HepG2 (cell line): ENCODE results near the gene SURF2. TPM values are rescaled to one million over a fixed set of nuclear protein-coding genes. Genes with fewer than 3 reads are reported as not detected.
"Not testable (repeated sequence)": the region's sequence is repeated elsewhere in the genome, so short reads cannot be mapped to it uniquely, and the experiment has no call there.

ENCODE experiments used
- ATAC-seq: fragments of 200-7000 bp; cut with Tn5 transposase; 3 replicates; pipeline ENCODE4 v1.9.1; 2020; ENCODE audit warnings: mild to moderate bottlenecking, moderate library complexity
- BruUV-seq: library from RNA; stranded (reverse); fragments of 400-500 nt; replicated peaks from 2 replicates; lab custom pipeline; 2021; lab: Mats Ljungman, UMichigan
- CTCF ChIA-PET: fragments of 300-600 bp; formaldehyde crosslinking; extraction: SDS; loops from one replicate; lab custom pipeline; 2021; ENCODE audit warnings: low total read pairs, inconsistent platforms, low intra/inter-chr PET ratio; lab: Yijun Ruan, JAX
- POLR2A ChIA-PET: fragments of 350-600 bp; sonication (Branson Sonifier 250); formaldehyde crosslinking; loops from one replicate; lab custom pipeline; 2020; ENCODE audit warnings: antibody characterized with exemption, inconsistent platforms; lab: Yijun Ruan, JAX
- DNase-seq: peaks from one replicate; pipeline ENCODE4 v3.0.0-alpha.2; 2015; ENCODE audit warnings: low spot score
- FAIRE-seq: peaks from 3 replicates; lab custom pipeline; 2011; peaks lifted over from hg19 to GRCh38; lab: Jason Lieb, UNC
- H2AFZ ChIP-seq: one replicate; pipeline ENCODE4 v1.6.1; 2011; ENCODE audit warnings: low read length, inconsistent platforms
- H3K27ac ChIP-seq: fragments of 300-600 bp; 3 replicates; pipeline ENCODE4 v1.8.0; 2011; ENCODE audit warnings: mixed run types, mild to moderate bottlenecking, mixed read lengths, low read length, inconsistent platforms; ENCODE audit not compliant: insufficient read depth; ENCODE audit errors: extremely low read length
- H3K27me3 ChIP-seq, 2 experiments: fragments of 200-600 bp in 1 of 2; 2 replicates in 1 of 2; 3 replicates in 1 of 2; pipeline versions ENCODE4 v1.6.0 to v1.8.0; 2011; ENCODE audit warnings: low read length in 2 of 2, mild to moderate bottlenecking in 2 of 2, moderate library complexity in 2 of 2, inconsistent platforms in 1 of 2; ENCODE audit not compliant: insufficient read depth in 2 of 2, control insufficient read depth in 1 of 2
- H3K36me3 ChIP-seq, 2 experiments: fragments of 200-600 bp in 1 of 2; replicated peaks in 1 of 2; 2 replicates in 1 of 2; 3 replicates in 1 of 2; pipeline versions ENCODE4 v1.5.1 to v1.8.0; 2011; ENCODE audit warnings: low read length in 2 of 2, inconsistent platforms in 1 of 2; ENCODE audit not compliant: insufficient read depth in 2 of 2, control insufficient read depth in 1 of 2
- H3K4me1 ChIP-seq: 2 replicates; pipeline ENCODE4 v1.5.1; 2012; ENCODE audit warnings: low read length, inconsistent platforms; ENCODE audit not compliant: insufficient read depth
- H3K4me2 ChIP-seq: 2 replicates; pipeline ENCODE4 v1.6.0; 2011; ENCODE audit warnings: low read depth, low read length, inconsistent platforms
- H3K4me3 ChIP-seq, 3 experiments: fragments of 200-600 bp in 1 of 3; sonication (generic), shearing (Covaris generic) in 1 of 3; replicated peaks in 1 of 3; 2 replicates each; pipeline ENCODE4 v1.5.1; 2011 to 2016; ENCODE audit warnings: low read length in 3 of 3, inconsistent platforms in 2 of 3, low read depth in 2 of 3, mild to moderate bottlenecking in 2 of 3, control low read depth in 1 of 3, mixed read lengths in 1 of 3; ENCODE audit not compliant: insufficient read depth in 1 of 3
- H3K79me2 ChIP-seq: one replicate; pipeline ENCODE4 v1.6.1; 2011; ENCODE audit warnings: low read length, inconsistent platforms; ENCODE audit not compliant: insufficient read depth
- H3K9ac ChIP-seq: 2 replicates; pipeline ENCODE4 v1.6.0; 2011; ENCODE audit warnings: mild to moderate bottlenecking, low read depth, low read length, inconsistent platforms; ENCODE audit not compliant: insufficient read depth
- H3K9me3 ChIP-seq: 2 replicates; pipeline ENCODE4 v1.5.1; 2012; ENCODE audit warnings: mild to moderate bottlenecking, low read length
- H4K20me1 ChIP-seq: 2 replicates; pipeline ENCODE4 v1.6.0; 2011; ENCODE audit warnings: inconsistent platforms, mild to moderate bottlenecking, low read length, moderate library complexity; ENCODE audit not compliant: insufficient read depth
- AKAP8 ChIP-seq: sonication (generic); formaldehyde crosslinking; IDR thresholded peaks from 2 replicates; pipeline ENCODE4 v1.5.1; 2020; ENCODE audit warnings: mild to moderate bottlenecking, missing genetic modification reagents
- CTCF ChIP-seq: sonication (generic); formaldehyde crosslinking; IDR thresholded peaks from 2 replicates; pipeline ENCODE4 v1.5.0; 2020; ENCODE audit warnings: mild to moderate bottlenecking, missing genetic modification reagents, moderate library complexity
- KDM2A ChIP-seq: sonication (generic); formaldehyde crosslinking; IDR thresholded peaks from 2 replicates; pipeline ENCODE4 v1.4.0; 2020; ENCODE audit warnings: low read depth, missing genetic modification reagents, borderline replicate concordance
- PAF1 ChIP-seq: IDR thresholded peaks from 2 replicates; pipeline ENCODE4 v1.6.1; 2016; ENCODE audit warnings: missing genetic modification reagents, missing compliant biosample characterization
- POLR2A ChIP-seq, 2 experiments: IDR thresholded peaks; 2 replicates each; pipeline ENCODE4 v1.6.1; 2011; ENCODE audit warnings: low read depth in 2 of 2, low read length in 2 of 2, mild to moderate bottlenecking in 1 of 2, moderate library complexity in 1 of 2; ENCODE audit not compliant: insufficient read depth in 1 of 2
- POLR2G ChIP-seq: fragments of 200-400 bp; formaldehyde crosslinking; IDR thresholded peaks from 2 replicates; pipeline ENCODE4 v1.6.1; 2018; ENCODE audit warnings: mild to moderate bottlenecking, low read depth, low read length, moderate library complexity
- RAD21 ChIP-seq: fragments of 450-650 bp; formaldehyde crosslinking; IDR thresholded peaks from 2 replicates; pipeline ENCODE4 v1.5.0; 2020; ENCODE audit warnings: mild to moderate bottlenecking
- STAG1 ChIP-seq: sonication (generic); formaldehyde crosslinking; IDR thresholded peaks from 2 replicates; pipeline ENCODE4 v1.4.0; 2020; ENCODE audit warnings: missing genetic modification reagents
- ZC3H13 ChIP-seq: sonication (generic); formaldehyde crosslinking; IDR thresholded peaks from 2 replicates; pipeline ENCODE4 v1.8.1; 2023; ENCODE audit warnings: mild to moderate bottlenecking, missing genetic modification reagents, moderate library complexity
- ZGPAT ChIP-seq: IDR thresholded peaks from 2 replicates; pipeline ENCODE4 v1.6.1; 2016; ENCODE audit warnings: mild to moderate bottlenecking
- ZNF234 ChIP-seq: sonication (generic); formaldehyde crosslinking; conservative IDR thresholded peaks from 2 replicates; pipeline ENCODE4 v1.5.1; 2020; ENCODE audit warnings: mild to moderate bottlenecking, missing genetic modification reagents
- ZNF737 ChIP-seq: sonication (generic); formaldehyde crosslinking; IDR thresholded peaks from 2 replicates; pipeline ENCODE4 v1.5.0; 2020; ENCODE audit warnings: missing genetic modification reagents, mild to moderate bottlenecking, borderline replicate concordance
- WGBS: methylation state at CpG from one replicate; pipeline ENCODE4 v1.1.6; 2017; ENCODE audit warnings: low lambda C conversion rate; 5-methylcytosine and 5-hydroxymethylcytosine counted together
- in situ Hi-C: cut with HindIII; loops from 2 replicates; pipeline ENCODE4 v1.10.0; 2017; ENCODE audit warnings: low pct_unique_long_range_greater_than_20kb; ENCODE audit not compliant: extremely low pct_ligation_motif_present
- intact Hi-C: fragments of 100-400 bp; cut with micrococcal nuclease; formaldehyde crosslinking; loops from one replicate; pipeline ENCODE4 v1.10.0; 2022; ENCODE audit not compliant: unreplicated experiment
- polyA plus RNA-seq, 8 experiments: library from polyadenylated mRNA; depleted of rRNA in 3 of 8; stranded (reverse) in 7 of 8; unstranded in 1 of 8; fragments of >200 nt; fragmentation: Illumina TruSeq in 4 of 8; extraction: Trizol in 4 of 8; gene quantifications; 2 replicates each; pipeline versions ENCODE4 v1.2.1 to v1.2.3, GENCODE V29; 2011 to 2016; ENCODE audit warnings: low read depth in 4 of 8, missing spikeins in 1 of 8, mixed read lengths in 1 of 8; ENCODE audit not compliant: insufficient read depth in 1 of 8
- total RNA-seq, 5 experiments: library from RNA; depleted of rRNA; stranded (reverse); fragments of >200 nt; fragmentation: Illumina TruSeq; extraction: Trizol; gene quantifications; 2 replicates each; pipeline ENCODE4 v1.2.3, GENCODE V29; 2016; ENCODE audit warnings: low read depth in 1 of 5

Gene SURF2
- total and polyA plus RNA-seq, 2 of the 13 experiments (the other 11 are each of a cell fraction or from before 2014, with no cell fraction given): 6.3 to 13.6 TPM

- POLR2A ChIA-PET: no interaction called here
- no peak overlapping the region for H2AFZ ChIP-seq
Observed at GRCh38 chr9:133327834-133328484, 28.4 kb upstream of the SURF2 start.

GRCh38 chr9:133329306-133330156 lies 26.8 kb upstream of the SURF2 start:
- Histone ChIP-seq H3K79me2 (peaks cover 11% of the 10 kb centered on the region), H3K36me3 (peaks cover 18 to 38% of the 10 kb centered on the region in 2 experiments; a peak in 4 of 5 replicates)
- H3K4me2 ChIP-seq, DNase-seq, POLR2A ChIA-PET, H3K27me3 ChIP-seq, H4K20me1 ChIP-seq, BruUV-seq, H2AFZ ChIP-seq, FAIRE-seq, H3K9ac ChIP-seq, H3K4me1 ChIP-seq, ATAC-seq, H3K9me3 ChIP-seq, H3K27ac ChIP-seq, H3K4me3 ChIP-seq: not testable (repeated sequence)
- intact Hi-C loops: loop anchor here (2.0 kb wide), 1 partner anchor 141 kb away; no protein-coding TSS in a partner anchor
- in situ Hi-C loops: loop anchor here (5.0 to 10.0 kb wide), 2 partner anchors 85 to 142 kb away; no protein-coding TSS in a partner anchor
- CTCF ChIA-PET: interaction anchor here (0.8 to 2.3 kb wide), 4 partner anchors 142 to 145 kb away, joined by 3 to 7 read pairs (median 4); no protein-coding TSS in a partner anchor
- 60% methylated on average over 19 of the region's 21 CpGs for WGBS
- TF ChIP-seq PAF1 (CRISPR knock-in tag): peak; percentile 56; the same call in 1 of the 2 replicates
- peak; percentile 27; the same call in 1 of the 2 replicates for TF ChIP-seq ZGPAT (CRISPR knock-in tag)
- TF ChIP-seq ZC3H13: peak; percentile 89
- peak; percentile 73 for TF ChIP-seq STAG1
- TF ChIP-seq KDM2A (CRISPR knock-in tag): peak; percentile 91
- TF ChIP-seq RAD21 (CRISPR knock-in tag): peak; percentile 74
- TF ChIP-seq CTCF (CRISPR knock-in tag): peak; percentile 79
- 0 out of 4 replicates have a peak, but pooled peaks of 1 of the 2 experiments have one; percentile 25 for TF ChIP-seq POLR2A (IDR thresholded peaks at IDR 0.05; ENCODE audit: insufficient read depth in 1 of 2, low read depth in 2 of 2, low read length in 2 of 2)
- TF ChIP-seq AKAP8 (CRISPR knock-in tag): 0 out of 2 replicates have a peak, but pooled peaks have one; percentile 47
- TF ChIP-seq POLR2G: 0 out of 2 replicates have a peak, but pooled peaks have one; percentile 36

More at GRCh38 chr9:133327834-133328484, 28.4 kb upstream of the SURF2 start:
- no peaks in the 10 kb centered on the region for H3K4me1 ChIP-seq
- no peaks in the 10 kb centered on the region for H3K79me2 ChIP-seq
- H3K36me3 ChIP-seq: peaks cover 9 to 23% of the 10 kb centered on the region in 2 experiments; a peak in 4 of 5 replicates
- ATAC-seq: peak; percentile 31; the same call in 2 of the 3 replicates
- intact Hi-C loops: loop anchor here (2.0 kb wide), 1 partner anchor 139 kb away; no protein-coding TSS in a partner anchor
- no TSS peak for BruUV-seq
- TF ChIP-seq ZNF737 (CRISPR knock-in tag) (no peak), POLR2A (IDR thresholded peaks at IDR 0.05; ENCODE audit: insufficient read depth in 1 of 2, low read depth in 2 of 2, low read length in 2 of 2) (0 out of 4 replicates have a peak, but pooled peaks of 1 of the 2 experiments have one; percentile 18), ZNF234 (CRISPR knock-in tag) (no peak)
- TF ChIP-seq, all 625 proteins: peak for 1
- FAIRE-seq (no peak), DNase-seq (no peak)
- H3K4me3 ChIP-seq: no peak overlapping the region
- 0 out of 2 replicates have a peak, but pooled peaks cover 2% of the 10 kb centered on the region for H4K20me1 ChIP-seq
- 76% methylated on average over 10 of the region's 10 CpGs for WGBS
- peaks cover 9% of the 10 kb centered on the region; the same call in 1 of the 2 replicates for H3K9me3 ChIP-seq
- in situ Hi-C loops: loop anchor here (10.0 kb wide), 1 partner anchor 83 kb away; no protein-coding TSS in a partner anchor
- no peak overlapping the region for H3K9ac ChIP-seq
- no peaks in the 10 kb centered on the region; a peak in 1 of 5 replicates for H3K27me3 ChIP-seq
- CTCF ChIA-PET: interaction anchor here (1.2 to 2.3 kb wide), 2 partner anchors 140 to 142 kb away, joined by 3 to 7 read pairs; no protein-coding TSS in a partner anchor
- H3K27ac ChIP-seq: no peak overlapping the region
- H3K4me2 ChIP-seq: no peak overlapping the region
